ENCODE results near the gene SLC28A1. TPM values are rescaled to one million over a fixed set of nuclear protein-coding genes. Genes with fewer than 3 reads are reported as not detected.
A peak's percentile ranks its signal among the peaks of the same experiment; 100 is the strongest.

Gene SLC28A1
- total RNA-seq, 1 donor from 2014 or later, result not detected

- no peak for DNase-seq (ENCODE audit: low spot score in 2 of 2)
- FAIRE-seq, result no peak
Observed at GRCh38 chr15:84926491-84927230, 42.2 kb downstream of the SLC28A1 start.

- DNase-seq (ENCODE audit: low spot score in 2 of 2) (no peak), FAIRE-seq (no peak)
Observed at GRCh38 chr15:84928843-84929168, 44.3 kb downstream of the SLC28A1 start.

GRCh38 chr15:84929795-84930603, 45.5 kb downstream of the SLC28A1 start:
- FAIRE-seq (no peak), DNase-seq (ENCODE audit: low spot score in 2 of 2) (no peak)

- DNase-seq (ENCODE audit: low spot score in 2 of 2) (no peak), FAIRE-seq (no peak)
Observed at GRCh38 chr15:84934942-84935729, 50.7 kb downstream of the SLC28A1 start.

- FAIRE-seq (no peak), DNase-seq (ENCODE audit: low spot score in 2 of 2) (peak in 1 of 2 donors; percentile 33)
Observed at GRCh38 chr15:84937144-84937543, 52.7 kb downstream of the SLC28A1 start.

GRCh38 chr15:84938726-84939125, 54.3 kb downstream of the SLC28A1 start:
- FAIRE-seq, result no peak
- no peak for DNase-seq (ENCODE audit: low spot score in 2 of 2)

- no peak for FAIRE-seq
- DNase-seq (ENCODE audit: low spot score in 2 of 2), result no peak
Observed at GRCh38 chr15:84940399-84940798, 55.9 kb downstream of the SLC28A1 start.

- DNase-seq (ENCODE audit: low spot score in 2 of 2), result no peak
- no peak for FAIRE-seq
Observed at GRCh38 chr15:84942456-84942855, 58.0 kb downstream of the SLC28A1 start.

GRCh38 chr15:84944311-84944710, 59.8 kb downstream of the SLC28A1 start:
- no peak for FAIRE-seq
- no peak for DNase-seq (ENCODE audit: low spot score in 2 of 2)

- FAIRE-seq (no peak), DNase-seq (ENCODE audit: low spot score in 2 of 2) (no peak)
Observed at GRCh38 chr15:84944861-84945260, 60.4 kb downstream of the SLC28A1 start.

- FAIRE-seq (no peak), DNase-seq (ENCODE audit: low spot score in 2 of 2) (no peak)
Observed at GRCh38 chr15:84946772-84947489, 62.5 kb downstream of the SLC28A1 start.

- FAIRE-seq (no peak), DNase-seq (ENCODE audit: low spot score in 2 of 2) (no peak)
Observed at GRCh38 chr15:84947947-84948830, 63.7 kb downstream of the SLC28A1 start.

GRCh38 chr15:84949043-84949442, 64.6 kb downstream of the SLC28A1 start:
- no peak for FAIRE-seq

GRCh38 chr15:84949845-84950569, 65.5 kb downstream of the SLC28A1 start:
- DNase-seq (ENCODE audit: low spot score in 2 of 2) (peak in 1 of 2 donors; percentile 17), FAIRE-seq (no peak)

More at GRCh38 chr15:84949043-84949442, 64.6 kb downstream of the SLC28A1 start:
- DNase-seq (ENCODE audit: low spot score in 2 of 2), result no peak

GRCh38 chr15:84950570-84951111, 66.2 kb downstream of the SLC28A1 start:
- FAIRE-seq, result no peak
- no peak for DNase-seq (ENCODE audit: low spot score in 2 of 2)

- FAIRE-seq (no peak), DNase-seq (ENCODE audit: low spot score in 2 of 2) (no peak)
Observed at GRCh38 chr15:84951736-84952135, 67.3 kb downstream of the SLC28A1 start.

- FAIRE-seq, result no peak
- DNase-seq (ENCODE audit: low spot score in 2 of 2), result no peak
Observed at GRCh38 chr15:84953136-84953535, 68.7 kb downstream of the SLC28A1 start.

- DNase-seq (ENCODE audit: low spot score in 2 of 2) (no peak), FAIRE-seq (no peak)
Observed at GRCh38 chr15:84953726-84954125, 69.3 kb downstream of the SLC28A1 start.
